ENCODE results near the gene EPOP. TPM values are rescaled to one million over a fixed set of nuclear protein-coding genes. Genes with fewer than 3 reads are reported as not detected.

EPOP gene
- total RNA-seq, result 0.86 and 0.88 TPM in 2 replicates

GRCh38 chr17:38674749-38675615 lies at the start of gene EPOP:
TSS of gene EPOP (minus strand) at chr17:38674957. CDS start at chr17:38674495, 462 bp downstream.

DNA sequence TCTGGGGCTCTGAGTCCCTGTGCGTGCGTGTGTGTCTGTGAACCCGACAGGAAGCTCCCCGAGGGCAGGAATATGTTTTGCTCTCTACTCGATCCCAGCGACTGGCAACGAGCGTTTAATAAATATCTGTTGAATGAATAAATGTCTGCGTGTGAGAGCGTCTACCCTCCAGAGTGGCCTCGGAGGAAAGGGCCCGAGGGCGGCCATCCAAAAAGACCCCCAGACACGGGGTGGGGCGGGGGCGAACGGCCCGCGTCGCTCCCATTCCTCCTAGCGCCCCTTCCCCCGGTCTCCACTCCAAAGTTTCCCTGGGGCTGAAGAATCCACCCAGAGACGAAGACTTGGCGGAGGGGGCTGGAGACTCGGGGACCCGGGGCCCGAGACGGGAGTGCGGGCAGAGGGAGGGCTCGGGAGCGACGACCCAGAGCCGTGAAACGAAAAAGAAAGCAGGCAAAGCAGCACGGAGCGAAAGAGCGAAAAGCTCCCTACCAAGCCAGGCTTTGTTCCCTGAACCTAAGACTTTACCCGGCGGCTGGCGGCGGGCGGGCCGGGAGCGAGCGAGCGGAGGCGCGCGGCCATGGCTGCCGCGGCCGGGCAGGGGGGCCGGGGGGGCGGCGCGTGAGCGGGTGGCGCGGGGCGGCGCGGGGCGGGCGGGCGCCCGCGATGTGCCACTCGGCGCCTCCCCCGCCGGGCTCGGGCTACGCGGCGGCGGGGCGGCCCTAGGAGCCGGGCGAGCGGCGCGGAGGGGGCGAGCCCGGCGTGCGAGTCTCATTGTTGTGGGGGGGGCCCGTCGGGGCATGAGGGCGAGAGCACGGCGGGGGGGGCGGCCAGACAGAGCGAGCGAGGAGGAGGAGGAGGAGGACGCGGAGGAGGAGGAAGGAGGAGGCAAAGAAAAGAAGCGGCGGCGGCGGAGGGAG lies 30.1 kb upstream of the EPOP start, which contains the start of gene MLLT6:
MLLT6 (plus strand) TSS at position 668 of the 917 bp plus-strand sequence. CDS start 360 bp downstream, outside the sequence.

Small RNA genes lying within 50 kb of the gene (small RNA-seq; reads per million reads assigned to genes)
- gene MIR4726 (ENCODE audit: low replicate concordance) (not detected), gene MIR4734 (ENCODE audit: low replicate concordance) (not detected)

Other genes with a start within 250 kb of the EPOP start
- 44.6 and 76.7 TPM in 2 replicates for gene ARHGAP23, start 246.5 kb downstream of the EPOP start, total RNA-seq
- gene SRCIN1, start 69.0 kb downstream of the EPOP start, total RNA-seq, result not detected in 2 replicates
- gene MLLT6, start 30.3 kb upstream of the EPOP start, total RNA-seq, result 16.9 and 25.3 TPM in 2 replicates
- gene CISD3, start 55.4 kb upstream of the EPOP start, total RNA-seq, result 1.5 and 5.3 TPM in 2 replicates
- gene PCGF2, start 73.4 kb upstream of the EPOP start, total RNA-seq, result 4.6 and 12.5 TPM in 2 replicates
- 172 and 303 TPM in 2 replicates for gene PSMB3, start 77.8 kb upstream of the EPOP start, total RNA-seq
- 28.0 and 69.3 TPM in 2 replicates for gene PIP4K2B, start 124.6 kb upstream of the EPOP start, total RNA-seq
- gene CWC25, start 150.4 kb upstream of the EPOP start, total RNA-seq, result 13.8 and 13.9 TPM in 2 replicates
- gene RPL23, start 178.8 kb upstream of the EPOP start, total RNA-seq, result 553 and 1,306 TPM in 2 replicates
- gene LASP1, start 195.1 kb upstream of the EPOP start, total RNA-seq, result 250 and 340 TPM in 2 replicates

All from placental pericyte (primary cell).